Esophagus muscularis mucosa (tissue), 4 donors: ENCODE results near the gene CORO2B.

ENCODE experiments used
- CTCF ChIP-seq, 3 experiments: fragments of 200-600 bp in 2 of 3; fragments of 450-650 bp in 1 of 3; sonication (generic) in 2 of 3; IDR thresholded peaks; one replicate each; pipeline ENCODE4 v1.5.1; 2017 to 2019; ENCODE audit warnings: antibody characterized with exemption in 3 of 3, mild to moderate bottlenecking in 2 of 3, moderate library complexity in 1 of 3
- EP300 ChIP-seq: sonication (generic); formaldehyde crosslinking; IDR thresholded peaks from one replicate; pipeline ENCODE4 v1.6.1; 2017; ENCODE audit warnings: antibody characterized with exemption
- POLR2A ChIP-seq: fragments of 450-650 bp; IDR thresholded peaks from one replicate; pipeline ENCODE4 v1.6.1; 2017; ENCODE audit warnings: antibody characterized with exemption, moderate library complexity, mild to moderate bottlenecking, low read depth
- POLR2AphosphoS5 ChIP-seq, 2 donors: sonication (generic); formaldehyde crosslinking; IDR thresholded peaks; one replicate each; pipeline ENCODE4 v1.6.1; 2017; ENCODE audit warnings: antibody characterized with exemption in 2 of 2

GRCh38 chr15:68592054-68592453, 13.3 kb downstream of the CORO2B start:
- TF ChIP-seq CTCF (IDR thresholded peaks at IDR 0.05) (no peak), POLR2AphosphoS5 (IDR thresholded peaks at IDR 0.05) (no peak), EP300 (no peak), POLR2A (no peak)
